Prostate gland (tissue), 2 donors: ENCODE measurements around the gene CROCC. TPM values are rescaled to one million over a fixed set of nuclear protein-coding genes. Genes with fewer than 3 reads are reported as not detected.
"Not testable (repeated sequence)": the region's sequence is repeated elsewhere in the genome, so short reads cannot be mapped to it uniquely, and the experiment has no call there.

Experiments
- DNase-seq: peaks from one replicate; pipeline ENCODE4 v3.0.0-alpha.2; 2019; ENCODE audit warnings: low spot score
- H3K27ac ChIP-seq, 2 donors: fragments of 200-600 bp; sonication (generic); 2 replicates each; pipeline ENCODE4 v1.5.1; 2017 to 2019
- H3K27me3 ChIP-seq: fragments of 200-600 bp; sonication (generic); replicated peaks from 2 replicates; pipeline ENCODE4 v1.5.1; 2019; ENCODE audit not compliant: insufficient read depth
- H3K36me3 ChIP-seq, 2 donors: fragments of 200-600 bp; sonication (generic); 1 replicate in 1 of 2; 2 replicates in 1 of 2; pipeline versions ENCODE4 v1.5.1 to v1.8.1; 2017 to 2019
- H3K4me1 ChIP-seq: fragments of 200-600 bp; sonication (generic); replicated peaks from 2 replicates; pipeline ENCODE4 v1.5.1; 2019
- H3K4me3 ChIP-seq, 2 donors: fragments of 200-600 bp; sonication (generic); 2 replicates each; pipeline ENCODE4 v1.5.1; 2017 to 2019
- H3K9me3 ChIP-seq: fragments of 200-600 bp; sonication (generic); 2 replicates; pipeline ENCODE4 v1.5.1; 2017
- POLR2A ChIP-seq: fragments of 450-650 bp; IDR thresholded peaks from one replicate; pipeline ENCODE4 v1.6.1; 2016; ENCODE audit warnings: antibody characterized with exemption, mild to moderate bottlenecking
- POLR2AphosphoS5 ChIP-seq: sonication (generic); formaldehyde crosslinking; IDR thresholded peaks from one replicate; pipeline ENCODE4 v1.6.1; 2017; ENCODE audit warnings: antibody characterized with exemption
- WGBS: methylation state at CpG from one replicate; pipeline ENCODE4 v1.1.5; 2018; 5-methylcytosine and 5-hydroxymethylcytosine counted together
- intact Hi-C: fragments of 100-400 bp; cut with DNase I; formaldehyde crosslinking; loops from one replicate; pipeline ENCODE4 v1.14.2; 2022
- total RNA-seq, 2 donors: library from RNA; depleted of rRNA; stranded (reverse); fragments of >200 nt; gene quantifications; one replicate each; pipeline ENCODE4 v1.1.0, GENCODE V29; 2016
- TF ChIP-seq, protein P1 (sequence below), 4 experiments: fragments of 200-600 bp in 2 of 4; fragments of 450-650 bp in 2 of 4; sonication (generic) in 2 of 4; IDR thresholded peaks; 1 replicate in 3 of 4; 2 replicates in 1 of 4; pipeline ENCODE4 v1.5.1; 2016 to 2019; ENCODE audit warnings: antibody characterized with exemption in 4 of 4, mild to moderate bottlenecking in 2 of 4, moderate library complexity in 2 of 4

CROCC gene
- total RNA-seq, 2 donors from 2014 or later: 19.6 to 68.7 TPM

DNA sequence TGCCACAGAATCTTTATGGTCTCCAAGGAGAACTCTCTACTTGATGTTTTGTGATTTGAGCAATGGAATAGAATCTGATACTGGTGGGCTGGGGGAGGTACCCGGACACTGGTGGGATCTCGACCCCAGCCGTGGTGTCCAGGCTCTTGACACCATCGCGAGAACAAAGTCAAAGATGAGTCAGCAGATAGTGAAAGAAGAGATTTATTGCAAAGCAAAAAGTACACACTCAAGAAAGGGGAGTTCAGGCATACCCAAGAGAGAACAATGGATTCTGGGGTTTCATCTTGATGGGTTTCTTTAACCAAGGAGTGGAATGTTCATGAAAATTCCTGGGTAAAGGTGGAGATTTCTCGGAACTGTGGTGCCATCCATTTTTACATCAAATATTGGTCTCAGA is 27.4 kb upstream of the CROCC start:
- H3K9me3 ChIP-seq, H3K27me3 ChIP-seq, DNase-seq, H3K27ac ChIP-seq, H3K4me3 ChIP-seq, H3K36me3 ChIP-seq, H3K4me1 ChIP-seq, intact Hi-C loops: not testable (repeated sequence)
- 60% methylated on average over 6 of the region's 6 CpGs for WGBS

GRCh38 chr1:16895233-16895597 is 26.5 kb upstream of the CROCC start:
- intact Hi-C loops, DNase-seq, H3K36me3 ChIP-seq, H3K27me3 ChIP-seq, H3K9me3 ChIP-seq, H3K4me1 ChIP-seq: not testable (repeated sequence)
- H3K4me3 ChIP-seq: peak overlapping the region; percentile 3 to 17
- TF ChIP-seq POLR2AphosphoS5: peak; percentile 32
- H3K27ac ChIP-seq: peak overlapping the region; percentile 82 to 91
- WGBS: 2% methylated on average over 6 of the region's 6 CpGs

- H3K9me3 ChIP-seq, H3K27me3 ChIP-seq, H3K4me1 ChIP-seq, H3K36me3 ChIP-seq, intact Hi-C loops: not testable (repeated sequence)
- Histone ChIP-seq H3K27ac (peak within 1 kb of the TSS; percentile 82 to 91), H3K4me3 (peak within 1 kb of the TSS; percentile 3 to 17)
- WGBS: 1% methylated on average over 25 of the region's 39 CpGs
- DNase-seq: peak; percentile 87
Measured at GRCh38 chr1:16895598-16896315, 26.0 kb upstream of the CROCC start, which contains the start of gene RNU1-2. TSS of gene RNU1-2 (plus strand) at chr1:16895980.

GRCh38 chr1:16896316-16897055 is 25.2 kb upstream of the CROCC start:
- WGBS: 15% methylated on average over 24 of the region's 24 CpGs
- H3K9me3 ChIP-seq, H3K27me3 ChIP-seq, intact Hi-C loops, H3K36me3 ChIP-seq, DNase-seq, H3K4me1 ChIP-seq: not testable (repeated sequence)
- Histone ChIP-seq H3K27ac (peak overlapping the region; percentile 82 to 91), H3K4me3 (peak overlapping the region in 1 of 2 donors; percentile 15)

- H3K36me3 ChIP-seq, intact Hi-C loops, H3K4me1 ChIP-seq, H3K27ac ChIP-seq, H3K9me3 ChIP-seq, DNase-seq, H3K4me3 ChIP-seq, H3K27me3 ChIP-seq: not testable (repeated sequence)
- WGBS: 48% methylated on average over 1 of the region's 1 CpG
Measured at GRCh38 chr1:16897653-16898052, 24.1 kb upstream of the CROCC start.

GRCh38 chr1:16898298-16898697 is 23.4 kb upstream of the CROCC start:
- H3K4me1 ChIP-seq, H3K36me3 ChIP-seq, intact Hi-C loops, DNase-seq, H3K27ac ChIP-seq, H3K27me3 ChIP-seq, H3K4me3 ChIP-seq, H3K9me3 ChIP-seq: not testable (repeated sequence)

- H3K9me3 ChIP-seq, H3K4me3 ChIP-seq, intact Hi-C loops, H3K4me1 ChIP-seq, H3K27ac ChIP-seq, H3K27me3 ChIP-seq, H3K36me3 ChIP-seq, DNase-seq: not testable (repeated sequence)
- WGBS: 83% methylated on average over 2 of the region's 2 CpGs
Measured at GRCh38 chr1:16899020-16899419, 22.7 kb upstream of the CROCC start.

DNA sequence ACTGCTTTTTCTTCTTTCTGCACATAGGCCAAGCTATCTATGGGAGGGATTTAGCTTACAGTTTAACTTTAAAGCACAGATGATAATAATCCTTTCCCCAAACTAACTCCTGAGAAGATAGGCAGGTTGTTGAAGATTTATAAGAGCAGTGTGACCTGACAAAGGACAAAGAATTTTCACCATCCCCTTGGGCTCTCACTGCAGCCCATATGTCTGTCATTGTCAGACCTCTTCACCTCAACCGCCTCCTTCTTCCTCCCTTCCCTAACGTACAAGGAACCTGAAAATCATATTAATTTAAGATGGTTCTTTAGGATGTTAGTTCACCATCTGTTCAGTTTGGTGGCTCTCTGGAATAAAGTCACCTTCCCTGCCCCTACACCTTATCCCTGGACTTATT is 21.0 kb upstream of the CROCC start:
- Histone ChIP-seq H3K9me3 (no peaks in the 10 kb centered on the region), H3K4me1 (no peaks in the 10 kb centered on the region), H3K27me3 (no peaks in the 10 kb centered on the region), H3K4me3 (no peak overlapping the region), H3K27ac (no peak overlapping the region), H3K36me3 (no peaks in the 10 kb centered on the region)
- intact Hi-C loops: no loop called here
- DNase-seq: no peak
- 65% methylated on average over 2 of the region's 2 CpGs for WGBS
- TF ChIP-seq POLR2AphosphoS5: no peak
- TF ChIP-seq POLR2A: no peak
- TF ChIP-seq, protein P1, sequence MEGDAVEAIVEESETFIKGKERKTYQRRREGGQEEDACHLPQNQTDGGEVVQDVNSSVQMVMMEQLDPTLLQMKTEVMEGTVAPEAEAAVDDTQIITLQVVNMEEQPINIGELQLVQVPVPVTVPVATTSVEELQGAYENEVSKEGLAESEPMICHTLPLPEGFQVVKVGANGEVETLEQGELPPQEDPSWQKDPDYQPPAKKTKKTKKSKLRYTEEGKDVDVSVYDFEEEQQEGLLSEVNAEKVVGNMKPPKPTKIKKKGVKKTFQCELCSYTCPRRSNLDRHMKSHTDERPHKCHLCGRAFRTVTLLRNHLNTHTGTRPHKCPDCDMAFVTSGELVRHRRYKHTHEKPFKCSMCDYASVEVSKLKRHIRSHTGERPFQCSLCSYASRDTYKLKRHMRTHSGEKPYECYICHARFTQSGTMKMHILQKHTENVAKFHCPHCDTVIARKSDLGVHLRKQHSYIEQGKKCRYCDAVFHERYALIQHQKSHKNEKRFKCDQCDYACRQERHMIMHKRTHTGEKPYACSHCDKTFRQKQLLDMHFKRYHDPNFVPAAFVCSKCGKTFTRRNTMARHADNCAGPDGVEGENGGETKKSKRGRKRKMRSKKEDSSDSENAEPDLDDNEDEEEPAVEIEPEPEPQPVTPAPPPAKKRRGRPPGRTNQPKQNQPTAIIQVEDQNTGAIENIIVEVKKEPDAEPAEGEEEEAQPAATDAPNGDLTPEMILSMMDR (IDR thresholded peaks at IDR 0.05): no peak

DNA sequence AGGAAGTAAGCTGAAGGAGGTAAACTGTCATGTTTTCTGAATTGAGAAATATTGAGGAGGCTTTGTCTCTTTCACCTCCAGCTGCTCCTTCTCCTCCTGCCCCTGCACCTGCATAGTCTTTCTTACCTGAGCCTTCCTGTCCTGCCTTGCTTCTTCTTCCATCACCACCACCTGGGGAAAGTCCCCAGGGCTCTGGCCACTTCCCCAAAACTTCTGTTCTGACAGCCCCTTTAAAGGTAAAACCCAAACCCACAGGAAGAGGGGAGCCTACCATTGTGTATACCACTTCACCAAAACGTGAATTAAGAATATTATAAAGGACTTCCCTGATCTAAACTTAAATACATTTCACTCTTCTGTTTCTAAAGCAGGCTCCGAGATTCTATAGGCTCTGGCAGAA is 20.4 kb upstream of the CROCC start:
- H3K27me3 ChIP-seq, H3K4me3 ChIP-seq, H3K4me1 ChIP-seq, intact Hi-C loops, H3K36me3 ChIP-seq, DNase-seq, H3K9me3 ChIP-seq, H3K27ac ChIP-seq: not testable (repeated sequence)
- 66% methylated on average over 2 of the region's 2 CpGs for WGBS
